AG04449 (cell line): ENCODE data around the gene DISP2.
A peak's percentile ranks its signal among the peaks of the same experiment; 100 is the strongest.

Source experiments
- CTCF ChIA-PET: fragments of 350-600 bp; formaldehyde crosslinking; extraction: SDS; loops from one replicate; lab custom pipeline; 2021; ENCODE audit warnings: antibody characterized with exemption; lab: Yijun Ruan, JAX
- POLR2A ChIA-PET: fragments of 400-600, 350-600 bp; formaldehyde crosslinking; extraction: SDS; loops from one replicate; lab custom pipeline; 2020; ENCODE audit warnings: antibody characterized with exemption, inconsistent platforms; lab: Yijun Ruan, JAX
- DNase-seq: peaks from one replicate; pipeline ENCODE4 v3.0.0-alpha.2; 2010; ENCODE audit warnings: low read depth, low spot score
- H3K4me3 ChIP-seq: 2 replicates; pipeline ENCODE4 v1.5.1; 2011; ENCODE audit warnings: low read depth, mild to moderate bottlenecking, control low read depth, low read length
- TF ChIP-seq, protein P1 (sequence below): IDR thresholded peaks from one replicate; pipeline ENCODE4 v1.5.1; 2011; ENCODE audit warnings: mild to moderate bottlenecking, moderate library complexity, low read length, control low read depth, inconsistent platforms; ENCODE audit not compliant: insufficient read depth; ENCODE audit errors: missing control alignments

The DISP2 gene

GRCh38 chr15:40325188-40325587 lies 32.8 kb upstream of the DISP2 start:
- ChIA-PET POLR2A (interaction anchor here (1.0 kb wide), 2 partner anchors 9 to 18 kb away, joined by 4 read pairs; no protein-coding TSS in a partner anchor), CTCF (interaction anchor here (1.1 to 21.8 kb wide), 8 partner anchors 11 to 108 kb away, joined by 4 to 385 read pairs (median 16); partner anchors contain the start of genes CCDC9B, INAFM2 and PLCB2)
- TF ChIP-seq, protein P1, sequence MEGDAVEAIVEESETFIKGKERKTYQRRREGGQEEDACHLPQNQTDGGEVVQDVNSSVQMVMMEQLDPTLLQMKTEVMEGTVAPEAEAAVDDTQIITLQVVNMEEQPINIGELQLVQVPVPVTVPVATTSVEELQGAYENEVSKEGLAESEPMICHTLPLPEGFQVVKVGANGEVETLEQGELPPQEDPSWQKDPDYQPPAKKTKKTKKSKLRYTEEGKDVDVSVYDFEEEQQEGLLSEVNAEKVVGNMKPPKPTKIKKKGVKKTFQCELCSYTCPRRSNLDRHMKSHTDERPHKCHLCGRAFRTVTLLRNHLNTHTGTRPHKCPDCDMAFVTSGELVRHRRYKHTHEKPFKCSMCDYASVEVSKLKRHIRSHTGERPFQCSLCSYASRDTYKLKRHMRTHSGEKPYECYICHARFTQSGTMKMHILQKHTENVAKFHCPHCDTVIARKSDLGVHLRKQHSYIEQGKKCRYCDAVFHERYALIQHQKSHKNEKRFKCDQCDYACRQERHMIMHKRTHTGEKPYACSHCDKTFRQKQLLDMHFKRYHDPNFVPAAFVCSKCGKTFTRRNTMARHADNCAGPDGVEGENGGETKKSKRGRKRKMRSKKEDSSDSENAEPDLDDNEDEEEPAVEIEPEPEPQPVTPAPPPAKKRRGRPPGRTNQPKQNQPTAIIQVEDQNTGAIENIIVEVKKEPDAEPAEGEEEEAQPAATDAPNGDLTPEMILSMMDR = no peak
- DNase-seq = no peak
- peak overlapping the region; percentile 73 for H3K4me3 ChIP-seq

DNA sequence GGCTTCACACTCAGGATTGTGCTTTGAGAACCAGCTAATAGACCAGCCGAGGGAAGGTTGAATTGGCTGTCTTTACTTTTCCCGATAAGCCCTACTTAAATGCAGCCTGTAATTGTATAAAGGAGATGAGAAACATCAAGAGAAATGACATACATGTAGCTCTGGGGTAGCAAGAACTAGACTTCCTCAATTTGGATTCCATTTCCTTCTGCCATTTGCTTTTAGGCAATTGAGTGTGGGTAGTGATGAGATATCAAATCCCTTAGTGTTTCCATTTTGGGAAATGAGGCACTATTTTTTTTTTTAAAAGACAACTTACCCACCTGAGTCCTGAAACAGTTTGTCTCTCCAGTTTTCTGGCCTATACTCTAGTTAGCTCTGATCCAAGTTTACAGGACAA lies 32.3 kb upstream of the DISP2 start:
- TF ChIP-seq, protein P1 = no peak
- DNase-seq = no peak
- ChIA-PET POLR2A (interaction anchor here (1.0 to 6.8 kb wide), 2 partner anchors 8 to 14 kb away, joined by 4 to 81 read pairs; partner anchors contain the start of gene CCDC9B), CTCF (interaction anchor here (1.1 to 21.8 kb wide), 8 partner anchors 11 to 108 kb away, joined by 4 to 385 read pairs (median 16); partner anchors contain the start of genes CCDC9B, INAFM2 and PLCB2)
- H3K4me3 ChIP-seq = peak overlapping the region; percentile 73

- POLR2A ChIA-PET = interaction anchor here (1.0 to 6.8 kb wide), 2 partner anchors 9 to 12 kb away, joined by 3 to 81 read pairs; partner anchors contain the start of gene CCDC9B
- TF ChIP-seq, protein P1 = no peak
- DNase-seq = no peak
- peak overlapping the region; percentile 20; the same call in 1 of the 2 replicates for H3K4me3 ChIP-seq
- CTCF ChIA-PET = interaction anchor here (1.0 to 21.8 kb wide), 7 partner anchors 12 to 110 kb away, joined by 3 to 385 read pairs (median 22); partner anchors contain the start of genes CCDC9B, INAFM2, IVD and PLCB2
These were observed 30.6 kb upstream of the DISP2 start for GRCh38 chr15:40327457-40327856.

GRCh38 chr15:40328176-40328575 lies 29.8 kb upstream of the DISP2 start:
- TF ChIP-seq, protein P1 = no peak
- H3K4me3 ChIP-seq = no peak overlapping the region; the same call in 1 of the 2 replicates
- CTCF ChIA-PET = interaction anchor here (0.9 to 21.8 kb wide), 7 partner anchors 11 to 95 kb away, joined by 3 to 385 read pairs (median 4); partner anchors contain the start of genes CCDC9B, INAFM2, IVD and PLCB2
- POLR2A ChIA-PET = interaction anchor here (1.0 to 6.8 kb wide), 2 partner anchors 9 to 12 kb away, joined by 3 to 81 read pairs; partner anchors contain the start of gene CCDC9B
- DNase-seq = peak; percentile 75

DNA sequence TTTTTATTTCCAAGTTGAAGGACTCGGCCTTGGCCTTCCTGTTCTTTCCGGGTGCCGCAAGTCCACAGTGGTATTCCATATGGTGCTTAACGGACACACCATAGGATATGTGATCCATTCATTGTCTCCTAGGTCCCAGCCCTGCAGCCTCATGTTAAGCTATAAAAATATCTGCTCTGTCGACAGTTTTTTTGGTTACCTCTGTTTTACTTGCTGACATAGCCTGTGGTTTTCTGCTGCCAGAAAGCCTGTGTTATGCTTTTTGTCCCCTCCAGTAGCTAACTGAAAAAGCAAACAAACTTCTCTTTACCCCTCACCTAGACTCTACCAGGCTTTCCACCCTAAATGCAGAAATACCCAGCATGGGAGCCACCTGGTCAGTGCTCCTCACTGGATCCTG lies 29.3 kb upstream of the DISP2 start:
- ChIA-PET CTCF (interaction anchor here (0.9 to 21.8 kb wide), 7 partner anchors 11 to 94 kb away, joined by 3 to 385 read pairs (median 6); partner anchors contain the start of genes CCDC9B, INAFM2 and PLCB2), POLR2A (interaction anchor here (0.6 to 6.8 kb wide), 3 partner anchors 8 to 78 kb away, joined by 3 to 81 read pairs (median 3); partner anchors contain the start of gene CCDC9B)
- H3K4me3 ChIP-seq = no peak overlapping the region
- no peak for DNase-seq
- TF ChIP-seq, protein P1 = no peak

DNA sequence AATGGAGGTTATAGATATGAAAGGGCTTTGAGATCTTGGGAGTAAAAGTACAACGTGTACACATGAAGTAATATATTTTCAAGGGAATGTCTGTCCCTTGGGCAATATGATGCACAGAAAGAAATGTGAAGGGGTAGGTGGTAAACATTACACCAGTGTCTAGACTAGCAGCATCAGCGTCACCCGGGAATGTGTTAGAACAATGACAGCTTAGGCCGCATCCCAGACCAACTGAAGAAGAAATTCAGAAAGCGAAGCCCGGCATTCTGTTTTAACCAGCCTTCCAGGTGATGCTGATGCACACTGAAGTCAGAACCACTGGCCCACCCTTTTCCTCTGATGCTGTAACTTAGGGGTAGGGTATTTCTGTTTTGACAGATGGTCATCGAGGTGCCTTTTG lies 28.2 kb upstream of the DISP2 start:
- TF ChIP-seq, protein P1 = no peak
- POLR2A ChIA-PET = interaction anchor here (0.7 to 6.8 kb wide), 3 partner anchors 10 to 17 kb away, joined by 3 to 81 read pairs (median 4); partner anchors contain the start of gene CCDC9B
- H3K4me3 ChIP-seq = no peak overlapping the region
- no peak for DNase-seq
- CTCF ChIA-PET = interaction anchor here (1.0 to 21.8 kb wide), 6 partner anchors 10 to 93 kb away, joined by 3 to 385 read pairs (median 36); partner anchors contain the start of genes CCDC9B, INAFM2 and PLCB2
